ENCODE data around the gene TNS1.

TNS1 gene

GRCh38 chr2:217849154-217849975 lies 153.4 kb downstream of the TNS1 start:
- no peak for DNase-seq (ENCODE audit: low read depth in 2 of 2)

- no peak for DNase-seq (ENCODE audit: low read depth in 2 of 2)
These were observed 154.3 kb downstream of the TNS1 start for GRCh38 chr2:217848351-217848957.

GRCh38 chr2:217847552-217848350 lies 155.0 kb downstream of the TNS1 start:
- no peak for DNase-seq (ENCODE audit: low read depth in 2 of 2)

- no peak for DNase-seq (ENCODE audit: low read depth in 2 of 2)
These were observed 155.7 kb downstream of the TNS1 start for GRCh38 chr2:217847115-217847514.

- no peak for DNase-seq (ENCODE audit: low read depth in 2 of 2)
These were observed 156.5 kb downstream of the TNS1 start for GRCh38 chr2:217846321-217846743.

GRCh38 chr2:217845301-217845700 lies 157.5 kb downstream of the TNS1 start:
- DNase-seq (ENCODE audit: low read depth in 2 of 2): no peak

GRCh38 chr2:217844696-217845095 lies 158.1 kb downstream of the TNS1 start:
- no peak for DNase-seq (ENCODE audit: low read depth in 2 of 2)

GRCh38 chr2:217843324-217843723 lies 159.5 kb downstream of the TNS1 start:
- no peak for DNase-seq (ENCODE audit: low read depth in 2 of 2)

- DNase-seq (ENCODE audit: low read depth in 2 of 2): no peak
These were observed 160.8 kb downstream of the TNS1 start for GRCh38 chr2:217842017-217842416.

- DNase-seq (ENCODE audit: low read depth in 2 of 2): no peak
These were observed 162.3 kb downstream of the TNS1 start for GRCh38 chr2:217840522-217840921.

GRCh38 chr2:217839750-217840107 lies 163.1 kb downstream of the TNS1 start:
- no peak for DNase-seq (ENCODE audit: low read depth in 2 of 2)

- no peak for DNase-seq (ENCODE audit: low read depth in 2 of 2)
These were observed 163.6 kb downstream of the TNS1 start for GRCh38 chr2:217839073-217839749.

- DNase-seq (ENCODE audit: low read depth in 2 of 2): no peak
These were observed 164.4 kb downstream of the TNS1 start for GRCh38 chr2:217838409-217838831.

GRCh38 chr2:217837530-217837929 lies 165.3 kb downstream of the TNS1 start:
- DNase-seq (ENCODE audit: low read depth in 2 of 2): no peak

- no peak for DNase-seq (ENCODE audit: low read depth in 2 of 2)
These were observed 165.8 kb downstream of the TNS1 start for GRCh38 chr2:217836901-217837491.

GRCh38 chr2:217835931-217836891 lies 166.6 kb downstream of the TNS1 start:
- no peak for DNase-seq (ENCODE audit: low read depth in 2 of 2)

- DNase-seq (ENCODE audit: low read depth in 2 of 2): no peak
These were observed 167.9 kb downstream of the TNS1 start for GRCh38 chr2:217834744-217835513.

GRCh38 chr2:217834057-217834620 lies 168.7 kb downstream of the TNS1 start:
- DNase-seq (ENCODE audit: low read depth in 2 of 2): no peak

- DNase-seq (ENCODE audit: low read depth in 2 of 2): no peak
These were observed 169.4 kb downstream of the TNS1 start for GRCh38 chr2:217833439-217833838.
